MM.1S (cell line): Measurements from ENCODE around the gene EGF.

Experiments used
- DNase-seq: peaks from one replicate; pipeline ENCODE4 v3.0.0-alpha.2; 2015
- H2AFZ ChIP-seq: fragments of 300-600 bp; sonication (generic); 2 replicates; pipeline ENCODE4 v1.6.0; 2016; ENCODE audit warnings: antibody characterized with exemption, low read length
- H3F3A ChIP-seq: fragments of 300-600 bp; sonication (generic); 2 replicates; pipeline ENCODE4 v1.6.1; 2016; ENCODE audit warnings: mild to moderate bottlenecking, antibody characterized with exemption, low read length, moderate library complexity, mixed read lengths; ENCODE audit not compliant: insufficient read depth
- H3K27ac ChIP-seq: fragments of 300-600 bp; sonication (generic); 2 replicates; pipeline ENCODE4 v1.5.1; 2016; ENCODE audit warnings: mild to moderate bottlenecking, low read length
- H3K27me3 ChIP-seq: fragments of 300-600 bp; sonication (generic); replicated peaks from 2 replicates; pipeline ENCODE4 v1.6.0; 2016; ENCODE audit warnings: low read length; ENCODE audit not compliant: insufficient read depth
- H3K36me3 ChIP-seq: fragments of 300-600 bp; sonication (generic); replicated peaks from 2 replicates; pipeline ENCODE4 v1.6.1; 2016; ENCODE audit warnings: mild to moderate bottlenecking, low read length, mixed read lengths; ENCODE audit not compliant: insufficient read depth
- H3K4me1 ChIP-seq: fragments of 300-600 bp; sonication (generic); 2 replicates; pipeline ENCODE4 v1.6.1; 2016; ENCODE audit warnings: low read length, mixed read lengths
- H3K4me2 ChIP-seq: fragments of 300-600 bp; sonication (generic); 2 replicates; pipeline ENCODE4 v1.6.0; 2016; ENCODE audit warnings: low read depth, low read length
- H3K4me3 ChIP-seq: fragments of 300-600 bp; sonication (generic); 2 replicates; pipeline ENCODE4 v1.5.1; 2016; ENCODE audit warnings: low read length, mixed read lengths
- H3K79me2 ChIP-seq: fragments of 300-600 bp; sonication (generic); 2 replicates; pipeline ENCODE4 v1.6.1; 2016; ENCODE audit warnings: mixed run types, low read length, mixed read lengths
- H3K9ac ChIP-seq: fragments of 300-600 bp; sonication (generic); 2 replicates; pipeline ENCODE4 v1.6.1; 2016; ENCODE audit warnings: low read length, mixed read lengths
- H3K9me2 ChIP-seq: fragments of 300-600 bp; sonication (generic); replicated peaks from 2 replicates; pipeline ENCODE4 v1.6.1; 2016; ENCODE audit warnings: mild to moderate bottlenecking, low read length, mixed read lengths; ENCODE audit not compliant: insufficient read depth
- H3K9me3 ChIP-seq: fragments of 300-600 bp; sonication (generic); replicated peaks from 2 replicates; pipeline ENCODE4 v1.6.1; 2016; ENCODE audit warnings: mild to moderate bottlenecking, low read length, mixed read lengths; ENCODE audit not compliant: insufficient read depth
- H4K20me1 ChIP-seq: fragments of 300-600 bp; sonication (generic); 2 replicates; pipeline ENCODE4 v1.6.1; 2016; ENCODE audit warnings: mild to moderate bottlenecking, low read length, moderate library complexity, mixed read lengths; ENCODE audit not compliant: insufficient read depth
- CTCF ChIP-seq: fragments of 300-600 bp; sonication (generic); IDR thresholded peaks from 2 replicates; pipeline ENCODE4 v1.5.1; 2016; ENCODE audit warnings: antibody characterized with exemption, low read length, mixed read lengths
- EZH2 ChIP-seq: fragments of 300-600 bp; sonication (generic); optimal IDR thresholded peaks from 2 replicates; pipeline ENCODE3; 2017; ENCODE audit warnings: low read depth, mild to moderate bottlenecking, antibody characterized with exemption, low read length, mixed read lengths
- EZH2phosphoT487 ChIP-seq: fragments of 300-600 bp; sonication (generic); IDR thresholded peaks from 2 replicates; pipeline ENCODE4 v1.6.1; 2018; ENCODE audit warnings: antibody characterized with exemption, low read length

Gene EGF

GRCh38 chr4:109910256-109910655, 2.4 kb upstream of the EGF start:
- DNase-seq, result no peak
- Histone ChIP-seq H3K4me1 (no peaks in the 10 kb centered on the region), H3K9ac (no peak overlapping the region), H3K4me2 (no peak overlapping the region), H2AFZ (no peak overlapping the region), H3K36me3 (no peaks in the 10 kb centered on the region), H3K27ac (no peak overlapping the region), H3K79me2 (no peaks in the 10 kb centered on the region), H3F3A (no peaks in the 10 kb centered on the region), H4K20me1 (no peaks in the 10 kb centered on the region), H3K27me3 (no peaks in the 10 kb centered on the region), H3K9me3 (no peaks in the 10 kb centered on the region), H3K4me3 (no peak overlapping the region), H3K9me2 (no peaks in the 10 kb centered on the region)
- TF ChIP-seq EZH2phosphoT487 (no peak), EZH2 (no peak), CTCF (no peak)

- no peak for TF ChIP-seq EZH2
- no peak for TF ChIP-seq CTCF
- TF ChIP-seq EZH2phosphoT487, result no peak
- Histone ChIP-seq H3K9me2 (no peaks in the 10 kb centered on the region), H3K27ac (no peak overlapping the region), H3K79me2 (no peaks in the 10 kb centered on the region), H3K4me2 (no peak overlapping the region), H3K36me3 (no peaks in the 10 kb centered on the region), H3K27me3 (no peaks in the 10 kb centered on the region), H3K9me3 (no peaks in the 10 kb centered on the region), H2AFZ (no peak overlapping the region), H3K4me3 (no peak overlapping the region), H3K9ac (no peak overlapping the region), H3K4me1 (no peaks in the 10 kb centered on the region), H4K20me1 (no peaks in the 10 kb centered on the region), H3F3A (no peaks in the 10 kb centered on the region)
- no peak for DNase-seq
Observed at GRCh38 chr4:109913596-109914241, 1.0 kb downstream of the EGF start.

GRCh38 chr4:109914322-109914721, 1.6 kb downstream of the EGF start:
- no peaks in the 10 kb centered on the region for H3K36me3 ChIP-seq
- H3K27ac ChIP-seq, result no peak overlapping the region
- H3K9me3 ChIP-seq, result no peaks in the 10 kb centered on the region
- no peak overlapping the region for H3K9ac ChIP-seq
- no peaks in the 10 kb centered on the region for H3F3A ChIP-seq
- H3K4me1 ChIP-seq, result no peaks in the 10 kb centered on the region
- no peaks in the 10 kb centered on the region for H3K27me3 ChIP-seq
- H3K79me2 ChIP-seq, result no peaks in the 10 kb centered on the region
- no peaks in the 10 kb centered on the region for H4K20me1 ChIP-seq
- DNase-seq, result no peak
- H3K4me3 ChIP-seq, result no peak overlapping the region
- H3K4me2 ChIP-seq, result no peak overlapping the region
- no peak for TF ChIP-seq EZH2phosphoT487
- TF ChIP-seq EZH2, result no peak
- no peak for TF ChIP-seq CTCF
- H2AFZ ChIP-seq, result no peak overlapping the region
- H3K9me2 ChIP-seq, result no peaks in the 10 kb centered on the region
